Mesenchymal stem cell (in vitro differentiated cells and primary cell): ENCODE measurements around the gene DYNLT1.

Experiments
- DNase-seq: peaks from one replicate; pipeline ENCODE4 v3.0.0-alpha.2; 2013
- H2AFZ ChIP-seq: one replicate; pipeline ENCODE4 v1.6.1; 2013; ENCODE audit warnings: low read depth, mild to moderate bottlenecking, control low read depth, inconsistent platforms, low read length, moderate library complexity
- H2AK5ac ChIP-seq: 2 replicates; pipeline ENCODE4 v1.6.1; 2013; ENCODE audit warnings: low read length, moderate library complexity, mild to moderate bottlenecking, inconsistent platforms; ENCODE audit not compliant: severe bottlenecking
- H2BK120ac ChIP-seq: one replicate; pipeline ENCODE4 v1.6.1; 2013; ENCODE audit warnings: low read depth, mild to moderate bottlenecking, inconsistent platforms, low read length, moderate library complexity
- H2BK12ac ChIP-seq, 2 experiments: one replicate each; pipeline ENCODE4 v1.6.1; 2013; ENCODE audit warnings: inconsistent platforms in 2 of 2, low read length in 2 of 2, mild to moderate bottlenecking in 2 of 2, moderate library complexity in 2 of 2, control low read depth in 1 of 2
- H2BK15ac ChIP-seq: one replicate; pipeline ENCODE4 v1.6.1; 2013; ENCODE audit warnings: mild to moderate bottlenecking, low read depth, inconsistent platforms; ENCODE audit not compliant: poor library complexity, severe bottlenecking
- H2BK5ac ChIP-seq: 2 replicates; pipeline ENCODE4 v1.6.1; 2013; ENCODE audit warnings: low read depth, mild to moderate bottlenecking, low read length, control low read depth, inconsistent platforms; ENCODE audit not compliant: poor library complexity, severe bottlenecking
- H3K14ac ChIP-seq, 2 experiments: one replicate each; pipeline ENCODE4 v1.6.1; 2013; ENCODE audit warnings: inconsistent platforms in 2 of 2, low read length in 2 of 2, control low read depth in 1 of 2, mild to moderate bottlenecking in 1 of 2, moderate library complexity in 1 of 2
- H3K18ac ChIP-seq, 2 experiments: one replicate each; pipeline ENCODE4 v1.6.1; 2013; ENCODE audit warnings: inconsistent platforms in 2 of 2, low read length in 2 of 2, control low read depth in 1 of 2, low read depth in 1 of 2, mild to moderate bottlenecking in 1 of 2
- H3K23ac ChIP-seq, 2 experiments: one replicate each; pipeline ENCODE4 v1.6.1; 2013; ENCODE audit warnings: inconsistent platforms in 2 of 2, low read length in 2 of 2, mild to moderate bottlenecking in 2 of 2, moderate library complexity in 2 of 2, control low read depth in 1 of 2
- H3K27ac ChIP-seq: 2 replicates; pipeline ENCODE4 v1.5.1; 2013; ENCODE audit warnings: mild to moderate bottlenecking, moderate library complexity, low read length, control low read depth, inconsistent platforms; ENCODE audit not compliant: poor library complexity, severe bottlenecking
- H3K27me3 ChIP-seq, 2 experiments: 2 replicates each; pipeline versions ENCODE4 v1.6.1 to v1.7.0; 2013; ENCODE audit warnings: low read length in 2 of 2, mild to moderate bottlenecking in 2 of 2, moderate library complexity in 2 of 2, control low read depth in 1 of 2, inconsistent platforms in 1 of 2; ENCODE audit not compliant: control insufficient read depth in 1 of 2, insufficient read depth in 1 of 2
- H3K36me3 ChIP-seq, 2 experiments: 2 replicates each; pipeline versions ENCODE4 v1.6.1 to v1.7.0; 2013; ENCODE audit warnings: low read length in 2 of 2, control low read depth in 1 of 2, inconsistent platforms in 1 of 2, low read depth in 1 of 2, mild to moderate bottlenecking in 1 of 2; ENCODE audit not compliant: insufficient read depth in 2 of 2, control insufficient read depth in 1 of 2
- H3K4ac ChIP-seq, 2 experiments: one replicate each; pipeline ENCODE4 v1.6.1; 2013; ENCODE audit warnings: inconsistent platforms in 2 of 2, low read length in 2 of 2, mild to moderate bottlenecking in 2 of 2, moderate library complexity in 2 of 2, control low read depth in 1 of 2, low read depth in 1 of 2
- H3K4me1 ChIP-seq: 2 replicates; pipeline ENCODE4 v1.6.1; 2013; ENCODE audit warnings: low read depth, low read length, control low read depth; ENCODE audit not compliant: control insufficient read depth, insufficient read depth
- H3K4me2 ChIP-seq: 2 replicates; pipeline ENCODE4 v1.6.1; 2013; ENCODE audit warnings: low read length, mild to moderate bottlenecking, inconsistent platforms; ENCODE audit not compliant: poor library complexity, severe bottlenecking
- H3K4me3 ChIP-seq, 2 experiments: 2 replicates each; pipeline versions ENCODE4 v1.5.1 to v1.7.0; 2013; ENCODE audit warnings: low read length in 2 of 2, mild to moderate bottlenecking in 2 of 2, control low read depth in 1 of 2, low read depth in 1 of 2; ENCODE audit not compliant: insufficient read depth in 1 of 2
- H3K79me1 ChIP-seq: replicated peaks from 2 replicates; pipeline ENCODE4 v1.6.1; 2013; ENCODE audit warnings: mild to moderate bottlenecking, control low read depth, low read length, inconsistent platforms; ENCODE audit not compliant: poor library complexity, severe bottlenecking
- H3K9ac ChIP-seq: 2 replicates; pipeline ENCODE4 v1.7.0; 2013; ENCODE audit warnings: mild to moderate bottlenecking, low read length, moderate library complexity
- H3K9me3 ChIP-seq: 2 replicates; pipeline ENCODE4 v1.7.0; 2013; ENCODE audit warnings: mild to moderate bottlenecking, low read length; ENCODE audit not compliant: control insufficient read depth
- H4K8ac ChIP-seq: one replicate; pipeline ENCODE4 v1.6.1; 2013; ENCODE audit warnings: inconsistent platforms, mild to moderate bottlenecking, low read length, moderate library complexity
- H4K91ac ChIP-seq: one replicate; pipeline ENCODE4 v1.6.1; 2013; ENCODE audit warnings: mild to moderate bottlenecking, low read length, inconsistent platforms
- WGBS: methylation state at CpG from one replicate; pipeline ENCODE4 v1.1.7; 2013; ENCODE audit warnings: mixed read lengths; 5-methylcytosine and 5-hydroxymethylcytosine counted together

Gene DYNLT1

DNA sequence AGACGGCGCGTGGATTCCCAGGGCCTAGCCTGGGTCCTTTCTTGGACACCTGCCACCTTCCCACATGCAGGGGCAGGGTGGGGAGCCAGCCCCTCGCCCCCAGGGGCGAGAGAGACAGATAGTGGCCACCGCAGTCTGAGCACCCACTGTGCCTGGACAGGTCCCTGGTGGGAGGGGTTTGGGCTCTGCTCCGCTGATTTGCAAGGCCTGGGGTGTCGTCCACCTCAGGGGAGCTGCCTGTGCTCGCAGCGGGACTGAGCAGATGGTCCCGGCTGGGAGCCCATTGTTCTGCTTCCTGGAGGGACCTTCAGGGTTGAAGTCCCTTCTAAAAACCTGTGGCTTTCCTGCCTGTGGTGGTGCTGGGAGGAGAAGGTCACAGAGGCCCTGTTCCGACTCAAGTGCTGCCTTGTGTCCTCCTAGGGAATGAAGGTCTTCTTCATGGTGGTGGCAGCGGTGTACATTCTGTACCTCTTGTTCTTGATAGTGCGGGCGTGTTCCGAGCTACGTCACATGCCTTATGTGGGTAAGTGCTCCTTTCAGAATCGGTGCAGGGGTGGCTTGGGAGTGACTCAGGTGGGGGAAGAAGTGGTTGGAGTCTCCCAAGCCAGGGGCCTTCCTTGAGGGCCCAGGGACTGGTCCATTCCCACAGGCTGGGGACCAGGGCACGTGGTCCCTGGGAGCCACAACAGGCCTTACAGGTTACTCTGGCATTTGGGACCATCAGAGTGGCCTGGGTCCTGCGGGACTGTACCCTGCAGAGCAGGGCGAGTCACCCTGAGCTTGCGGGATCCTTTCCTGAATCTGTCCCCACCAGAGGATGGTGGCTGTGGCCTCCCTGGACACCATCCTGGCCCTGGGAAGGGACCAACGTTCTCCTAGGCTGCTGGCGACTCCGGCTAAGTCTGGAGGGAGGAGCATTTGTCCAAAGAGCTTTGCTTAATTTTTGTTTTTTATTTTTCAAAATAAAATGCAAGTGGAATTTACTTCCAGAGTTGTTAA is 19.6 kb downstream of the DYNLT1 start:
- 96% methylated on average over 25 of the region's 25 CpGs for WGBS

DNA sequence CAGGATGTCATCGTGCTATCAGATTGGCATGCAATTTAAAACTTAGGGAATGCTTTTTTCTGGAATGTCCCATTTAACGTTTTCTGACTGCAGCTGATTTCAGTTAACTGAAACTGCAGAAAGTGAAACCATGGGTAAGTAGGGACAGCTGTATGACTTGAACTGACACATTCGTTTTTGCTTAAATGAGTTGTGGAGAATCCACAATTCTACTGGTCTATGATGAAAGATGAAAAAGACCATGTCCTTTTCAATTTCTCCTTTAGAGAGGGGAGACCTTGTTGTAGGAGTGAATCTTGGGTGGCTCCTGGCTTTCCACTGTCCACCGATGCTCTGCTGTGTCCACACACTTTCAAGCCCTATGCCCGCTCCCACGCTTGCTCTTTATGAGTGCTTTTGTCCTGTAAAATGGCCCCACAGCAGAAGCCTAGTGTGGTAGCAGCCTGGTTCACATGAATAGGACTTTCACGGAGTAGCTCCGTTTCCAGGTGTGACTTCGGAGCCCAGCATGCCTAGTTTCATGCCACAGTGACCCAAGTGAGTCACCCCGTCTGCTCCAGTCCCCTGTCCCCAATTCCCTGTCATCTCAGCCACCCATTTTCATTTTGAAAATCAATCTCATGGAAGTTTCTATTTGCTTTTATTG is 21.9 kb downstream of the DYNLT1 start:
- H3K79me1 ChIP-seq = peaks cover 34% of the 10 kb centered on the region
- no peaks in the 10 kb centered on the region for H3K4me1 ChIP-seq
- no peak overlapping the region for H3K27ac ChIP-seq
- H2BK120ac ChIP-seq = no peak overlapping the region
- WGBS = 96% methylated on average over 10 of the region's 10 CpGs
- no peak overlapping the region for H3K9ac ChIP-seq
- H2BK5ac ChIP-seq = no peak overlapping the region
- DNase-seq = no peak
- H3K9me3 ChIP-seq = no peaks in the 10 kb centered on the region
- peaks cover 64 to 65% of the 10 kb centered on the region in 2 experiments for H3K36me3 ChIP-seq
- no peak overlapping the region for H2BK15ac ChIP-seq
- no peak overlapping the region for H2AK5ac ChIP-seq
- no peak overlapping the region for H3K14ac ChIP-seq
- H3K23ac ChIP-seq = no peak overlapping the region
- no peak overlapping the region for H2BK12ac ChIP-seq
- H3K27me3 ChIP-seq = no peaks in the 10 kb centered on the region
- H3K4me3 ChIP-seq = no peak overlapping the region
- no peak overlapping the region for H3K18ac ChIP-seq
- H3K4me2 ChIP-seq = no peak overlapping the region
- H2AFZ ChIP-seq = no peak overlapping the region
- H3K4ac ChIP-seq = no peak overlapping the region
- H4K91ac ChIP-seq = no peak overlapping the region
- no peak overlapping the region for H4K8ac ChIP-seq

More for the DNA sequence above, 19.6 kb downstream of the DYNLT1 start:
- H3K79me1 ChIP-seq = peaks cover 41% of the 10 kb centered on the region
- H4K91ac ChIP-seq = no peak overlapping the region
- DNase-seq = no peak
- H3K18ac ChIP-seq = no peak overlapping the region
- H3K36me3 ChIP-seq = peaks cover 81% of the 10 kb centered on the region in 2 experiments
- no peak overlapping the region for H2BK120ac ChIP-seq
- H3K4me3 ChIP-seq = no peak overlapping the region
- no peaks in the 10 kb centered on the region for H3K9me3 ChIP-seq
- no peak overlapping the region for H3K23ac ChIP-seq
- H3K4me1 ChIP-seq = no peaks in the 10 kb centered on the region
- no peak overlapping the region for H3K9ac ChIP-seq
- no peak overlapping the region for H2AFZ ChIP-seq
- H2AK5ac ChIP-seq = no peak overlapping the region
- H3K14ac ChIP-seq = no peak overlapping the region
- H3K4ac ChIP-seq = no peak overlapping the region
- H2BK5ac ChIP-seq = no peak overlapping the region
- H2BK15ac ChIP-seq = no peak overlapping the region
- H2BK12ac ChIP-seq = no peak overlapping the region
- H4K8ac ChIP-seq = no peak overlapping the region
- no peak overlapping the region for H3K4me2 ChIP-seq
- H3K27ac ChIP-seq = no peak overlapping the region
- H3K27me3 ChIP-seq = no peaks in the 10 kb centered on the region

DNA sequence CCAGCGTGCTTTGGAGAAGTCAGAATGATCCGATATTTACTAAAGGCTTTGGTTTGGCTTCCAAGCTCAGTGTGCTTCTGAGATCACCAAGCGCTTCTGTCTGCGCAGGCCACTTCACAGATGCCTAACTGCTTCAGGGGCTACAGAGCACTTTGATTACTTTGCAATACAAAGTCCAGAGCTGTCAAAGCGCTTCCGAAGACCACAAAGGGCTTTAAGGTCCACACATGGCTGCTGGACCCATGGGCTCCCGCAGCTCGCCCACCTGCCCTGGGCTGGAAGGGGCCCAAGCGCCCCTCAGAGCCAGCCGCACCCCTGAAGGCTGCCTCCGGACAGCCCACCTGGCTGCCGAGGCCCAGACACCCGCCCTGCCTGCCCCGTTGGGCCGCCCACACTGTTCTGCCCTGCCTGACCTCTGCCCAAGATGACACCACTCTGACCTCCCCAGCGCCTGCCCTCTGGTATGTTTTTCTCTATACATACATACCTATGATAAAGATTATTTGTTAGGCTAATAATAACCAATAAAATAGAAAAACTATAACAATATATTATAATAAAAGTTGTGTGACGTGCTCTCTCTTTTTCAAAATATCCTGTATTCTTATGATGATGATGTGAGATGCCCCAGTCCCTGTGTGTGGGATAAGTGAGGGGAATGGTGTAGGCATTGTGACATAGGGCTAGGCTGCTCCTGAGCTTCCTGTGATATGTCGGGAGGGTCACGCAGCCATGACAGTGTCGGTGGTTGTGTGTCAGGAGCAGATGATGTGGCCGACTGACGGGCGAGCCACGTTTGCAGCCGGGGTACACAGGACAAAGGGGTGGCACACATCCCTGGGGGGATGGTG is 22.6 kb downstream of the DYNLT1 start:
- Histone ChIP-seq H2AK5ac (no peak overlapping the region), H3K27me3 (no peaks in the 10 kb centered on the region), H3K4me2 (no peak overlapping the region), H4K91ac (no peak overlapping the region), H3K4me1 (no peaks in the 10 kb centered on the region), H3K27ac (no peak overlapping the region), H3K4ac (no peak overlapping the region), H3K23ac (no peak overlapping the region), H2BK120ac (no peak overlapping the region), H2AFZ (no peak overlapping the region), H3K14ac (no peak overlapping the region), H2BK15ac (no peak overlapping the region), H3K79me1 (peaks cover 28% of the 10 kb centered on the region), H2BK12ac (no peak overlapping the region), H3K18ac (no peak overlapping the region), H3K9ac (no peak overlapping the region), H4K8ac (peak overlapping the region; percentile 16), H2BK5ac (no peak overlapping the region), H3K36me3 (peaks cover 57% of the 10 kb centered on the region in 2 experiments), H3K4me3 (no peak overlapping the region), H3K9me3 (no peaks in the 10 kb centered on the region)
- no peak for DNase-seq
- 97% methylated on average over 20 of the region's 25 CpGs for WGBS
